Ovary (tissue), 3 donors: Measurements from ENCODE around the gene ACSM2A.

Experiments
- POLR2A ChIP-seq: fragments of 450-650 bp; IDR thresholded peaks from one replicate; pipeline ENCODE4 v1.6.1; 2017; ENCODE audit warnings: antibody characterized with exemption, mild to moderate bottlenecking, moderate library complexity
- TF ChIP-seq, protein P1 (sequence below), 3 donors: fragments of 450-650 bp in 2 of 3; fragments of 200-600 bp in 1 of 3; IDR thresholded peaks; one replicate each; pipeline versions ENCODE4 v1.5.1 to v1.8.0; 2016 to 2022; ENCODE audit warnings: antibody characterized with exemption in 3 of 3, mild to moderate bottlenecking in 1 of 3
- donor health status: DM: no; HTN: no; CAD: no.

DNA sequence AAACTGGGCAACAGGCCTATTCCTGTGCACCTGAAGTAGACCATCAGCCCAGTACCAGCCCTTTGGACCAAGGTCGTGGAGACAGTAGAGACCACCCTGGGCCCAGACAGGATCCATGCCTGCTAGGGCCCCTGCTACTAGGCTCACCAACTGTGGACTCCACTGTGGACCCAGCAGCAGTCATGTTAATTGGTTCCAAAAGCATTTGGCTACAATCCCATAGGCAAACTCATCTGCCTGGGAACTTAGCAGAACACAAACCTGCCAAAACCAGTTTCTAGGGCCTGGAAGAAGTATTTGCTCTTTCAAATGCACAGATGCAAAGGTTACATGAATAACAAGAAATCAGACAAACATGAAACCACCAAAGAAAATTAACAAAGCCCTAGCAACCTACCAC is 53.1 kb downstream of the ACSM2A start:
- no peak for TF ChIP-seq POLR2A
- TF ChIP-seq, protein P1, sequence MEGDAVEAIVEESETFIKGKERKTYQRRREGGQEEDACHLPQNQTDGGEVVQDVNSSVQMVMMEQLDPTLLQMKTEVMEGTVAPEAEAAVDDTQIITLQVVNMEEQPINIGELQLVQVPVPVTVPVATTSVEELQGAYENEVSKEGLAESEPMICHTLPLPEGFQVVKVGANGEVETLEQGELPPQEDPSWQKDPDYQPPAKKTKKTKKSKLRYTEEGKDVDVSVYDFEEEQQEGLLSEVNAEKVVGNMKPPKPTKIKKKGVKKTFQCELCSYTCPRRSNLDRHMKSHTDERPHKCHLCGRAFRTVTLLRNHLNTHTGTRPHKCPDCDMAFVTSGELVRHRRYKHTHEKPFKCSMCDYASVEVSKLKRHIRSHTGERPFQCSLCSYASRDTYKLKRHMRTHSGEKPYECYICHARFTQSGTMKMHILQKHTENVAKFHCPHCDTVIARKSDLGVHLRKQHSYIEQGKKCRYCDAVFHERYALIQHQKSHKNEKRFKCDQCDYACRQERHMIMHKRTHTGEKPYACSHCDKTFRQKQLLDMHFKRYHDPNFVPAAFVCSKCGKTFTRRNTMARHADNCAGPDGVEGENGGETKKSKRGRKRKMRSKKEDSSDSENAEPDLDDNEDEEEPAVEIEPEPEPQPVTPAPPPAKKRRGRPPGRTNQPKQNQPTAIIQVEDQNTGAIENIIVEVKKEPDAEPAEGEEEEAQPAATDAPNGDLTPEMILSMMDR (IDR thresholded peaks at IDR 0.05), result no peak
